WTC11 (cell line): ENCODE data around the gene NCOA3.

Experiments
- ATF6 ChIP-seq: sonication (generic); formaldehyde crosslinking; IDR thresholded peaks from 2 replicates; pipeline ENCODE4 v1.8.1; 2023; ENCODE audit warnings: mild to moderate bottlenecking, missing genetic modification reagents
- CTCF ChIP-seq: fragments of 200-600 bp; IDR thresholded peaks from 2 replicates; pipeline ENCODE4 v1.8.0; 2022; ENCODE audit warnings: antibody characterized with exemption
- ESRRA ChIP-seq: sonication (generic); formaldehyde crosslinking; IDR thresholded peaks from 2 replicates; pipeline ENCODE4 v1.8.1; 2022; ENCODE audit warnings: mild to moderate bottlenecking, missing genetic modification reagents, borderline replicate concordance
- TEAD1 ChIP-seq: sonication (generic); formaldehyde crosslinking; IDR thresholded peaks from 2 replicates; pipeline ENCODE4 v1.8.0; 2022; ENCODE audit warnings: mild to moderate bottlenecking, missing genetic modification reagents
- ZBTB21 ChIP-seq: sonication (generic); formaldehyde crosslinking; IDR thresholded peaks from 2 replicates; pipeline ENCODE4 v1.8.1; 2023; ENCODE audit warnings: mild to moderate bottlenecking, missing genetic modification reagents, borderline replicate concordance
- ZSCAN18 ChIP-seq: fragments of 250-450 bp; sonication (Bioruptor Pico); IDR thresholded peaks from 2 replicates; pipeline ENCODE4 v2.1.2; 2022; ENCODE audit warnings: mild to moderate bottlenecking, moderate library complexity
- TF ChIP-seq, protein P1 (sequence below): sonication (generic); formaldehyde crosslinking; IDR thresholded peaks from 2 replicates; pipeline ENCODE4 v1.8.1; 2022; ENCODE audit warnings: low read depth, mild to moderate bottlenecking, moderate library complexity, missing genetic modification reagents, borderline replicate concordance
- TF ChIP-seq, protein P2 (sequence below): sonication (generic); formaldehyde crosslinking; IDR thresholded peaks from 2 replicates; pipeline ENCODE4 v1.8.1; 2023; ENCODE audit warnings: mild to moderate bottlenecking, missing genetic modification reagents, borderline replicate concordance

DNA sequence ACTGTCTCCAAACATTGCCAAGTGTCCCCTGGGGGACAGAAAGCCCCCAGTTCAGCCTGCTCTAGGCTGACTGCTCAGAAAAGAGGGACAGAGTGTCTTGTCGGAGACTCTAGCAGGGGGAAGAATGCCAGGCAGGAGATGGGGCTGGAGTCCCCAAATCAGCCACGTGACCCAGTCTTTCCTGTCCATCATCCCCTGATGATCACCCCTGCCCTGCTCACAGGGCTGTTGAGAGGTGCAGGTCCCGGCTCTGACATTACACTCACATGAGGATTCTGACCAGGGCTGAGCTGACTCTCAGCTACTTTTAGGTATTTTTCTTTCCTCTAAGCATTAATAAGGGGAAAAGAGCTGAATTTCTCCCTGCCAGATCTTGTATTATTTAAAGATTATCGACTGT, 167.8 kb downstream of the NCOA3 start:
- TF ChIP-seq CTCF = no peak
- TF ChIP-seq, protein P1, sequence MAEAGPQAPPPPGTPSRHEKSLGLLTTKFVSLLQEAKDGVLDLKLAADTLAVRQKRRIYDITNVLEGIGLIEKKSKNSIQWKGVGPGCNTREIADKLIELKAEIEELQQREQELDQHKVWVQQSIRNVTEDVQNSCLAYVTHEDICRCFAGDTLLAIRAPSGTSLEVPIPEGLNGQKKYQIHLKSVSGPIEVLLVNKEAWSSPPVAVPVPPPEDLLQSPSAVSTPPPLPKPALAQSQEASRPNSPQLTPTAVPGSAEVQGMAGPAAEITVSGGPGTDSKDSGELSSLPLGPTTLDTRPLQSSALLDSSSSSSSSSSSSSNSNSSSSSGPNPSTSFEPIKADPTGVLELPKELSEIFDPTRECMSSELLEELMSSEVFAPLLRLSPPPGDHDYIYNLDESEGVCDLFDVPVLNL (CRISPR knock-in tag) = no peak
- no peak for TF ChIP-seq TEAD1 (CRISPR knock-in tag)
- TF ChIP-seq ESRRA (CRISPR knock-in tag) = no peak
- TF ChIP-seq, protein P2, sequence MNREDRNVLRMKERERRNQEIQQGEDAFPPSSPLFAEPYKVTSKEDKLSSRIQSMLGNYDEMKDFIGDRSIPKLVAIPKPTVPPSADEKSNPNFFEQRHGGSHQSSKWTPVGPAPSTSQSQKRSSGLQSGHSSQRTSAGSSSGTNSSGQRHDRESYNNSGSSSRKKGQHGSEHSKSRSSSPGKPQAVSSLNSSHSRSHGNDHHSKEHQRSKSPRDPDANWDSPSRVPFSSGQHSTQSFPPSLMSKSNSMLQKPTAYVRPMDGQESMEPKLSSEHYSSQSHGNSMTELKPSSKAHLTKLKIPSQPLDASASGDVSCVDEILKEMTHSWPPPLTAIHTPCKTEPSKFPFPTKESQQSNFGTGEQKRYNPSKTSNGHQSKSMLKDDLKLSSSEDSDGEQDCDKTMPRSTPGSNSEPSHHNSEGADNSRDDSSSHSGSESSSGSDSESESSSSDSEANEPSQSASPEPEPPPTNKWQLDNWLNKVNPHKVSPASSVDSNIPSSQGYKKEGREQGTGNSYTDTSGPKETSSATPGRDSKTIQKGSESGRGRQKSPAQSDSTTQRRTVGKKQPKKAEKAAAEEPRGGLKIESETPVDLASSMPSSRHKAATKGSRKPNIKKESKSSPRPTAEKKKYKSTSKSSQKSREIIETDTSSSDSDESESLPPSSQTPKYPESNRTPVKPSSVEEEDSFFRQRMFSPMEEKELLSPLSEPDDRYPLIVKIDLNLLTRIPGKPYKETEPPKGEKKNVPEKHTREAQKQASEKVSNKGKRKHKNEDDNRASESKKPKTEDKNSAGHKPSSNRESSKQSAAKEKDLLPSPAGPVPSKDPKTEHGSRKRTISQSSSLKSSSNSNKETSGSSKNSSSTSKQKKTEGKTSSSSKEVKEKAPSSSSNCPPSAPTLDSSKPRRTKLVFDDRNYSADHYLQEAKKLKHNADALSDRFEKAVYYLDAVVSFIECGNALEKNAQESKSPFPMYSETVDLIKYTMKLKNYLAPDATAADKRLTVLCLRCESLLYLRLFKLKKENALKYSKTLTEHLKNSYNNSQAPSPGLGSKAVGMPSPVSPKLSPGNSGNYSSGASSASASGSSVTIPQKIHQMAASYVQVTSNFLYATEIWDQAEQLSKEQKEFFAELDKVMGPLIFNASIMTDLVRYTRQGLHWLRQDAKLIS (CRISPR knock-in tag) = no peak
- TF ChIP-seq ZBTB21 (CRISPR knock-in tag) = no peak
- TF ChIP-seq ATF6 (CRISPR knock-in tag) = no peak
- TF ChIP-seq ZSCAN18 = no peak
